ENCODE measurements around the gene TSC22D1.

DNA sequence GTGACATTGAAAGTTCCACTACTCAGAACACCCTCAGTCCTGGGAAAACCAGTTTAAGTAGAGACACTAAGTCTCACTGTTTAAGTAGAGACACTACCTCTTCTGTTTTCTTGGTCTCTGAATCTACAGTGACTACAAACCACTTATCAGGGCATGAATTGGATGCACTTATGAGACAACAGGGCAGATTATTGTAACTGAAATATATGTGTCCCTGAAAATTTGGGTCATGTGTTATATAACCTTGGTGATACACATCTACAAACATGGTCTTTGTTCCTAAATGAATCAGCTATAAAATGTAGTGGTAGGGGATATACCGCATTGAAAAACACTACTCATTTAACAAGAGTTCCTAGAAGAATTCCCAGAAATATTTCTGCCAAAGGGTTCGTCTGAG lies 146.8 kb downstream of the TSC22D1 start:
- TF ChIP-seq CTCF (IDR thresholded peaks at IDR 0.05) (no peak), POLR2A (IDR thresholded peaks at IDR 0.05) (no peak)

Measured in Peyer's patch (tissue), 4 donors.